Fibroblast of villous mesenchyme (primary cell): ENCODE results near the gene JDP2. TPM values are rescaled to one million over a fixed set of nuclear protein-coding genes. Genes with fewer than 3 reads are reported as not detected.

Experiments
- DNase-seq: peaks from one replicate; pipeline ENCODE4 v3.0.0-alpha.2; 2010; ENCODE audit warnings: low read depth
- H3K4me3 ChIP-seq: 2 replicates; pipeline ENCODE4 v1.5.1; 2011; ENCODE audit warnings: low read depth, mild to moderate bottlenecking, low read length
- total RNA-seq: library from RNA; depleted of rRNA; stranded (reverse); fragments of >200 nt; gene quantifications from 2 replicates; pipeline ENCODE4 v1.2.3, GENCODE V29; 2012
- TF ChIP-seq, protein P1 (sequence below): IDR thresholded peaks from 2 replicates; pipeline ENCODE4 v1.5.1; 2012; ENCODE audit warnings: low read depth, mild to moderate bottlenecking, low read length; ENCODE audit not compliant: insufficient read depth

JDP2 gene
- total RNA-seq, 1 donor = 51.4 TPM

DNA sequence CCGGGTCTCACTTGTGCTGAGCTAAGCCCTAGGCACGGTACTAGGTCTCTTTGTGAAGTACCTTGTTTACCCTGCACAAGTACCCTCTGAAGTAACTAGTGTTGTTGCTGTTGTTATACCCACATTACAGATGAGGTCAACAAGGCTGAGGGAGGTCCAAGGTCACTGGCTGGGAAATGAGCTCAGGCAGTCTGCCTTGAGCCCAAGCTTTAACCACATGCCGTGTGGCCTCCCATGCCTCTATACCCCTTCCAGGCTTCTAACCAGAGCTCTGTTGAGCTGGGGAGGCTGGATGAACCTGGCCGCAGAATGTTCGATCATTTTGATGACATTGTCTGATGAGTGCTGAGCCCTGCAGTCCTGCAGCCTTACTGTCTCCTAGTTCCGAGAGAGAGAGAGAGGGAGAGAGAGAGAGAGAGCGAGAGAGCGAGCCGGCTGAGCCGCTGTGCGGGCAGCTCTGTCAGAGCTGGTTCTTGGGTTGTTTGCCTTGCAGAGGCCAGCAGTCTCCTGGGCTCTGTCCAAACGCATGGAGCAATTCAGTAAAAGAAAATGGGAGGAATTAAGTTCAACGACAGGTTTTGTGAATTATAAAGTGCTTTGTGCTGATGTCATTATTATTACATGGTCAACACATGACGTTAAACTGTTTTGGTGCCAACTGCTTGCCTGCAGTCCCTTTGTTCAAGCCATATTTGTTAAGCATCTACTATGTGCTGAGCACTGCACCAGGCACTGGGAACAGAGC, 13.1 kb downstream of the JDP2 start:
- peak; percentile 55 for DNase-seq
- TF ChIP-seq, protein P1, sequence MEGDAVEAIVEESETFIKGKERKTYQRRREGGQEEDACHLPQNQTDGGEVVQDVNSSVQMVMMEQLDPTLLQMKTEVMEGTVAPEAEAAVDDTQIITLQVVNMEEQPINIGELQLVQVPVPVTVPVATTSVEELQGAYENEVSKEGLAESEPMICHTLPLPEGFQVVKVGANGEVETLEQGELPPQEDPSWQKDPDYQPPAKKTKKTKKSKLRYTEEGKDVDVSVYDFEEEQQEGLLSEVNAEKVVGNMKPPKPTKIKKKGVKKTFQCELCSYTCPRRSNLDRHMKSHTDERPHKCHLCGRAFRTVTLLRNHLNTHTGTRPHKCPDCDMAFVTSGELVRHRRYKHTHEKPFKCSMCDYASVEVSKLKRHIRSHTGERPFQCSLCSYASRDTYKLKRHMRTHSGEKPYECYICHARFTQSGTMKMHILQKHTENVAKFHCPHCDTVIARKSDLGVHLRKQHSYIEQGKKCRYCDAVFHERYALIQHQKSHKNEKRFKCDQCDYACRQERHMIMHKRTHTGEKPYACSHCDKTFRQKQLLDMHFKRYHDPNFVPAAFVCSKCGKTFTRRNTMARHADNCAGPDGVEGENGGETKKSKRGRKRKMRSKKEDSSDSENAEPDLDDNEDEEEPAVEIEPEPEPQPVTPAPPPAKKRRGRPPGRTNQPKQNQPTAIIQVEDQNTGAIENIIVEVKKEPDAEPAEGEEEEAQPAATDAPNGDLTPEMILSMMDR = no peak
- H3K4me3 ChIP-seq = no peak overlapping the region

DNA sequence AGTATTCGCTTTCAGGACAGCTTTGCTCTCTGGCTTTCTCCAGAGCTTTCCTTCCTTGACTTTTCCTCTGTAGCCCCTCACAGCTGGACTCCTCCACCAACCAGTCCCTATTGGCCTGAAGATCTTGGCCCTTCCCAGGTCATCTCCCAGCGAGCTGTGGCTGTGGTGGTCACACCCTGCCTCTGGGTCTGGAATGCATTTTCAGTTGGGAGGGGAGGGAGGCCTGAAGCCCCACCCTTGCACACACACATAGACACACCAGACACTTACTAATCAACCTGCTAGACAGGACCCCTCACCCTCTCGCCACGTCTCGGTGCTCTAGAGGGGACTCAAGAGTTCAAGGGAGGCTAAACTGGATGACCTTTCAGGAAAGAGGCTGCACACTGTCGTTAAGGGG, 13.9 kb downstream of the JDP2 start:
- H3K4me3 ChIP-seq = no peak overlapping the region
- TF ChIP-seq, protein P1 = no peak
- DNase-seq = no peak

DNA sequence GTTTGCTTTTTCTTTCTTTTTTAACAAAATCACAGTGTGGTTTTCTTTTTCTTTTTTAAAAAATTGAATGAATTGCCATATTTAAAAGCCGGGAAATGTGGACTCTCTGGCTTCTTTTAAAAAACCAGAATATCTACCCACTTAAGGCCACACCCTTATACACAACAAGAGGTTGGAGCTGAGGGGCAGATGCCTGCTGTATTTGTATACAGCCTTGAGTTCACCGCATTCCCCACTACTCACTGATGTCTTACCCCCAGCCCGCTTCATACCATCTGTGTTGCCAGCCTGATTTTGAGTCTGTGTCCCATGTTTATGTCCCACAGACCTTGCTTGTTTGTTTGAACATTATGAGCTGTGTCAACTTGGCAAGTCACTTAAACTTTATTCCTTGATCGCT, 14.3 kb downstream of the JDP2 start:
- DNase-seq = no peak
- H3K4me3 ChIP-seq = no peak overlapping the region
- TF ChIP-seq, protein P1 = no peak

DNA sequence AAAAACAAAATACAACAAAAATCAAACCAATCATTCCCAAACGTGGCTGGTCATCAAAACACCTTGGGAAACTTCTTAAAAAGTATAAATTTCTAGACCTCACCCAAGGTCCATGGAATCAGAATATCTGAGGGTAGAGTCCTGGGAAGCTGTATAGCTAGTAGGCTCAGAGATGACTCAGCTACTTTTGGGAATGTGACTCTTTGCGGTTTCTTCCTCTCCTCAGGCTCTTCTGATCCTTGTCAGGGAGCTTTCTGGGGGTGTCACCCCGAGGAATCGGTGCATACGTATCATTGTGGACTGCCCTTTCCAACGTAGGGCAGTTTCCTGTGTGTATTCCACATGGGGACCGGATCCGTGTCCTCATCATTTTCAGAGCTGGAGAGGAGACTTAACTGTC, 14.8 kb downstream of the JDP2 start:
- no peak overlapping the region for H3K4me3 ChIP-seq
- DNase-seq = peak; percentile 59
- TF ChIP-seq, protein P1 = no peak

DNA sequence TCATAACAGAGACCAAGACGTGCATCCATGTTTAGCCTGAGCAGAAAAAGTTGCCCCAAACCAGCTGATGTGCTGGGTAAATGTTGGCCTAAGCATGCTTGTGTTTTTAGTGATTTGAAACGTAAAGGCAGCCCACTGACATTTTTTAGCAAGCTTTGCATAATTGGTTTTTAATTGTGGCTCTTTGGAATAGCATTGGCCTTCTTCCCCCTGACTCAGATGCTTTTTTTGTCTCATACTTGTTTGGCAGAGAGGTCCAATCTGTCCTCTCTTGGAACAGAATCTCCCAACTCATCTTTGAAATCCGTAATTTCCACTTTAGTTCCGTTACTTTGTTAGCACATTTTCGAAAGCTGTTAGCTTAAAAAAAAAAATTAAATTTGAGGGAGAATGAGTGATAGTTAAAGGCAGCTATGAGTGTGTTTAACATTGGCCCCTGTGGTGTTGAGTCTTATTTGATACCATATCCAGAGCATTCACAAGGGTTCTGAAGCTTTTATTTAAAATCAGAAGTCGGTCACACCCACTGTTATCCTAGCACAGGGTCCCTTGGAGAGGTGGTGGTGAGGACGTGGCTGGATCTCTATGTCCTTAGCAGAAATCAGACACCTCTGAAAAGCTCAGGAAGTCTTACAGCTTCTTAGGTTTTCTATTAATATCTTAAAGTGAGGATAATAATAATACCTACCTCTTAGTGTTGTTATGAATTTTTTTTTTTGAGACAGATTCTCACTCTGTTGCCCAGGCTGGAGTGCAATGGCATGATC, 15.6 kb downstream of the JDP2 start:
- no peak overlapping the region for H3K4me3 ChIP-seq
- TF ChIP-seq, protein P1 = no peak
- DNase-seq = no peak

DNA sequence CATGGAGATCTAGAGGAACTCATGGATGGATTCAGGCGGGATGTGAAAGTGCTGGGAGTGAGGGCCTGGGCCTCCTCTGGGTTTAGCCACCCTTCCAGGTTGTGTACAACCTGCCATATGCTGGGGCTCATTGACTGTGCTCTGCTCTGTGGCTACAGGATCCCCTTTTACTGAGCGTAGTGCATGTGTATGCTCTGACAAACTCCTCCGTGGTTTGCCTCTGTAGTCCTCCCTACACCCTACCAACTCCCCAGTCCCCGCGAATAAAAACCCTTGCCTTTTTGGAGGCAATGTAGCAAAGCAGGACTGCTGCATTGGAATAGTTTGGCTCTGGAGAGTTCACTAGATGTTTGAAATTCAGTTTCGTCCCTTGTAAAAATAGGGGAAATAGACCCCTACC, 17.4 kb downstream of the JDP2 start:
- TF ChIP-seq, protein P1 = no peak
- H3K4me3 ChIP-seq = no peak overlapping the region
- no peak for DNase-seq
